PC-9 (cell line): ENCODE results near the gene KCNJ18. TPM values are rescaled to one million over a fixed set of nuclear protein-coding genes. Genes with fewer than 3 reads are reported as not detected.
"Not testable (repeated sequence)": the region's sequence is repeated elsewhere in the genome, so short reads cannot be mapped to it uniquely, and the experiment has no call there.

Experiments used
- BruUV-seq: library from RNA; stranded (reverse); fragments of 400-500 nt; replicated peaks from 2 replicates; lab custom pipeline; 2021; lab: Mats Ljungman, UMichigan
- CTCF ChIA-PET: fragments of 300-600 bp; sonication (Branson Sonifier 250); formaldehyde crosslinking; loops from one replicate; lab custom pipeline; 2022; ENCODE audit warnings: antibody characterized with exemption; lab: Charles Lee
- POLR2A ChIA-PET: fragments of 300-600 bp; sonication (Branson Sonifier 250); formaldehyde crosslinking; loops from one replicate; lab custom pipeline; 2022; ENCODE audit warnings: antibody characterized with exemption; ENCODE audit not compliant: unreplicated experiment; lab: Charles Lee
- DNase-seq, 2 experiments: peaks; one replicate each; pipeline versions ENCODE4 v3.0.0 to v3.0.0-alpha.2; 2015 to 2022; ENCODE audit warnings: mixed read lengths in 1 of 2
- H2AFZ ChIP-seq: fragments of 200-600 bp; sonication (generic); 2 replicates; pipeline ENCODE4 v1.8.1; 2017; ENCODE audit warnings: antibody characterized with exemption
- H3F3A ChIP-seq: fragments of 200-600 bp; sonication (generic); 2 replicates; pipeline ENCODE4 v1.8.1; 2017; ENCODE audit warnings: antibody characterized with exemption, mild to moderate bottlenecking, low read depth; ENCODE audit not compliant: insufficient read depth
- H3K27ac ChIP-seq: fragments of 200-600 bp; sonication (generic); 2 replicates; pipeline ENCODE4 v1.6.1; 2016; ENCODE audit warnings: mixed run types
- H3K27me3 ChIP-seq: fragments of 200-600 bp; sonication (generic); 2 replicates; pipeline ENCODE4 v1.6.1; 2016; ENCODE audit warnings: low read depth, mixed run types; ENCODE audit not compliant: insufficient read depth
- H3K36me3 ChIP-seq: fragments of 200-600 bp; sonication (generic); 2 replicates; pipeline ENCODE4 v1.6.1; 2016; ENCODE audit warnings: low read depth, mixed run types
- H3K4me1 ChIP-seq: fragments of 200-600 bp; sonication (generic); replicated peaks from 2 replicates; pipeline ENCODE4 v1.6.1; 2016; ENCODE audit warnings: mixed run types; ENCODE audit not compliant: insufficient read depth
- H3K4me2 ChIP-seq: fragments of 200-600 bp; sonication (generic); 2 replicates; pipeline ENCODE4 v1.6.1; 2017; ENCODE audit warnings: mixed run types
- H3K4me3 ChIP-seq: fragments of 200-600 bp; sonication (generic); 2 replicates; pipeline ENCODE4 v1.6.1; 2016; ENCODE audit warnings: mixed run types
- H3K79me2 ChIP-seq: fragments of 200-600 bp; sonication (generic); 2 replicates; pipeline ENCODE4 v1.6.1; 2017; ENCODE audit warnings: low read depth, mixed run types
- H3K9me2 ChIP-seq: fragments of 200-600 bp; sonication (generic); 2 replicates; pipeline ENCODE4 v1.8.1; 2017; ENCODE audit warnings: mild to moderate bottlenecking; ENCODE audit not compliant: insufficient read depth
- H3K9me3 ChIP-seq: fragments of 200-600 bp; sonication (generic); 2 replicates; pipeline ENCODE4 v1.8.1; 2016; ENCODE audit warnings: low read depth; ENCODE audit not compliant: insufficient read depth
- H4K20me1 ChIP-seq: fragments of 200-600 bp; sonication (generic); 2 replicates; pipeline ENCODE4 v1.8.1; 2017; ENCODE audit not compliant: insufficient read depth
- EZH2 ChIP-seq: fragments of 200-600 bp; sonication (generic); IDR thresholded peaks from 2 replicates; pipeline ENCODE4 v1.8.0; 2017; ENCODE audit warnings: antibody characterized with exemption, low read depth
- intact Hi-C: fragments of 100-400 bp; cut with micrococcal nuclease; formaldehyde crosslinking; loops from one replicate; pipeline ENCODE4 v1.10.0; 2022; ENCODE audit not compliant: unreplicated experiment
- total RNA-seq: library from RNA; stranded (reverse); gene quantifications from 2 replicates; pipeline ENCODE4 v1.2.3, GENCODE V29; 2021

KCNJ18 gene
- total RNA-seq, 1 experiment from 2014 or later: not detected

DNA sequence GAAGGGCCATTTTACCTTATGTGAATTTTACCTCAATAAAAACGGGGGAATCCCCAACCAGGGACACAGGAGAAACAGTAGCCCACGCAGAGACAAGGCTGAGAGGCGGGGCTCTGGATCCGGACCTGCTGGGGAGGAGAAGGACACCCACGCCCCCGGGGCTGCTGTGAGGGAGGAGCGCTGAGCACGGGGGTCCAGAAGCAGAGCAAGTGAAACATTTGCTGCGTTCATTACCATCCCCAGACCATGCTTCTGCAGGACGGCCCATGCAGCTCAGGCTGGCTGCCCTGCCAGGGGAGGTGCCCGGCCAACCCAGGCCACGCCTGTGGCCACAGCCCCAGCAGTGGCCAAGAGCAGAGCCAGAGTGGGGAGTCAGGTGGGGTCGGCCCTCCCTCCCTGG is 50.0 kb downstream of the KCNJ18 start:
- H3K9me2 ChIP-seq: no peaks in the 10 kb centered on the region
- no peaks in the 10 kb centered on the region for H3K9me3 ChIP-seq
- no peaks in the 10 kb centered on the region for H3K79me2 ChIP-seq
- intact Hi-C loops: no loop called here
- no peak overlapping the region for H2AFZ ChIP-seq
- H3K27me3 ChIP-seq: no peaks in the 10 kb centered on the region
- H3K27ac ChIP-seq: no peak overlapping the region
- no peaks in the 10 kb centered on the region for H3F3A ChIP-seq
- no peak for TF ChIP-seq EZH2
- ChIA-PET POLR2A (no interaction called here), CTCF (no interaction called here)
- H3K36me3 ChIP-seq: no peaks in the 10 kb centered on the region
- H3K4me2 ChIP-seq: no peak overlapping the region
- H3K4me1 ChIP-seq: no peaks in the 10 kb centered on the region
- BruUV-seq: no TSS peak
- H4K20me1 ChIP-seq: no peaks in the 10 kb centered on the region
- no peak for DNase-seq
- H3K4me3 ChIP-seq: no peak overlapping the region

DNA sequence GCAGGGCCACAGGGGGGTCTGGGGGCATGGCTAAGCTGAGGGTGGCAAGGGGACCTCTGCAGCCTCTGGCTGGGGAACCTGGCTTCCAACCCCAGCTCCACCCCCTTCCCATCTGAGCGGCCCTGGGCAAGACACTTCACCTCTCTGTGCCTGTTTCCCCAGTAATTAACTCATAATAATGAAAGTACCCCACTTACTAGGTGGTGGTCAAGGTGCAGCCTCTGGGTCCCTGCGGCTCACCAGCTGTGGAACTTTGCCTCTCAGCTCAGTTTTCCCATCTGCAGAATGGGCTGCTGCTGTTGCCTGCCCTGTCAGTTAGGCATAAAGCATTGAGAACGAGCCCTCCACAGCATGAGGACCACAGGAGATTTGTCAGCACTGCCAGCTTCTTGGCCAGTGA is 51.8 kb downstream of the KCNJ18 start:
- H3K4me2 ChIP-seq, BruUV-seq, intact Hi-C loops, H3K9me2 ChIP-seq, H3K27me3 ChIP-seq, H3K27ac ChIP-seq, CTCF ChIA-PET, H3K9me3 ChIP-seq, H3K4me1 ChIP-seq, DNase-seq, H3F3A ChIP-seq, H3K4me3 ChIP-seq, H3K79me2 ChIP-seq, H4K20me1 ChIP-seq, POLR2A ChIA-PET, H3K36me3 ChIP-seq, H2AFZ ChIP-seq: not testable (repeated sequence)

DNA sequence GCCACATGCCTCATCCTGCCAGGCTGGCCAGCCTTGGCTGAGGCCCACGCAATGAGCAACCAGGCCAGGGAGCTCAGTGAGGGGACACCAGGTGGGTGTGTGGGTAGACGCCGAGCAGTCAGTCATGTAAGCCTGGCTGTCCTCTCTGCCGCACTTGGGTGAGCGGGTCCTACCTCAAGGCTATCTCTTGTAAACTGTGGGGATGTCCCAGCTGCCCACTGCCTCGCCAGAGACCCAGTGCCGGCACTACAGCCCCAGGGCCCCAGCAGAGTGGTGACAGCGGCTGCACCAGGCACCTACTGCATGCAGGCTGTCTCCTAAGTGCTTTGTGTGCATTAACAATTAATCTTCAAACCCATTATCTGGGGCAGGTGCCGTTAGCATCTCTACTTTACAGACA is 52.3 kb downstream of the KCNJ18 start:
- intact Hi-C loops: not testable (repeated sequence)

DNA sequence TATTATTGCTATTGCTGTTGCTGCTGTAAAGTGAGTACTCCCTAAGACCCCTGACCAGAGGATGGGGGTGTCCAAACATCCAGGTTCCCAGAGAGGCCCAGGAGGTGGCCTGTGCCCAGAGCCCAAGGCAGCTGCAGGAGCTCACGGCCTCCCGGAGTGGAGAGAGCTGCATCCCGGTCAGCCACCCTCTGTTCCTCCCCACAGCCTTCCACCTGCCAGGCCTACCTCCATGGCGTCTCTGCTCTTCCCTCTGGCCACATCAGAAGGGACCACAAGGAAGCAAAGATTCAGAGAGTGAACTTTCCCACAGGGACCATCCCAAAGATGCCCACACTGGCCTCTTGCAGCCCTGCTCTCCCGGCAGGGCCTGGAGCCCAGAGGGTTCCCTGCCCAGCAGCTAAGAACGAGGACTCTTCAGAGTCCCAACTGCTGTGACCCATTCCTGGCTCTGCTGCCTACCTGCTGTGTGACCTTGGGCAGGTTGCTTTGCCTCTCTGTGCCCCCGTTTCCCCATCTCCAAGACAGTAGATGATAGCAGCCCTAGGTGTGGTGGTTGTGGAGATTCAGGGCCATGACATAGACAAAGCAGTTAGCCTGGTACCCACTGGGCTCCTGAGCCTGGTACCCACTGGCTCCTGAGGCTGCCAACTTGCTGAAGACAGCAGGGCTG is 53.2 kb downstream of the KCNJ18 start:
- H3K79me2 ChIP-seq, POLR2A ChIA-PET, DNase-seq, CTCF ChIA-PET, BruUV-seq, H3K9me3 ChIP-seq, H3K27me3 ChIP-seq, H3K4me1 ChIP-seq, H3K4me3 ChIP-seq, H4K20me1 ChIP-seq, H2AFZ ChIP-seq, H3F3A ChIP-seq, H3K27ac ChIP-seq, H3K4me2 ChIP-seq, H3K36me3 ChIP-seq, intact Hi-C loops, H3K9me2 ChIP-seq: not testable (repeated sequence)

More for the DNA sequence above, 52.3 kb downstream of the KCNJ18 start:
- POLR2A ChIA-PET, DNase-seq, H3K27me3 ChIP-seq, BruUV-seq, H3K4me2 ChIP-seq, H4K20me1 ChIP-seq, H3K4me1 ChIP-seq, H3K27ac ChIP-seq, H3K9me2 ChIP-seq, H3K79me2 ChIP-seq, H2AFZ ChIP-seq, H3K9me3 ChIP-seq, H3F3A ChIP-seq, CTCF ChIA-PET, H3K36me3 ChIP-seq, H3K4me3 ChIP-seq: not testable (repeated sequence)

DNA sequence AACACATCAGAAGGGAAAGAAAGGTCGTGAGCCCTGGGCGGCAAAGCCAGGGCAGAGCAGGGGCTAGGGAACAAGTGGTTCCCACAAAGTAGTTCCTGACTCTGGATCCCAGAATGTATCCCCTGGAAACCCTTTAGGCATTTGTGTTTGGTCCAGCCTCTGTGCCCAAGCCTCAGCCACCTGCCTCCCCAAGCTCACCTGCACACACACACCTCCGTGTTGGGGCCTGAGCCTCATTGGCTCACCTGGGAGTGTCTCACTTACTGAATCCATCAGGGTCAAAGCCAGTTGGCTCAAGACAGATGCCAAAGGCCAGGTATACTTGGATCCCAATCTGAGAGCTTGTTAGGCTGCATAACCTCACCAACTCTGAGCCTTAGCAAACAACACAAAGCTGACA is 54.1 kb downstream of the KCNJ18 start:
- H3K4me2 ChIP-seq, CTCF ChIA-PET, H3K9me3 ChIP-seq, H3K4me3 ChIP-seq, H3K9me2 ChIP-seq, H3K4me1 ChIP-seq, DNase-seq, H3K27ac ChIP-seq, BruUV-seq, H4K20me1 ChIP-seq, H3K79me2 ChIP-seq, H3F3A ChIP-seq, H2AFZ ChIP-seq, POLR2A ChIA-PET, H3K27me3 ChIP-seq, intact Hi-C loops, H3K36me3 ChIP-seq: not testable (repeated sequence)

DNA sequence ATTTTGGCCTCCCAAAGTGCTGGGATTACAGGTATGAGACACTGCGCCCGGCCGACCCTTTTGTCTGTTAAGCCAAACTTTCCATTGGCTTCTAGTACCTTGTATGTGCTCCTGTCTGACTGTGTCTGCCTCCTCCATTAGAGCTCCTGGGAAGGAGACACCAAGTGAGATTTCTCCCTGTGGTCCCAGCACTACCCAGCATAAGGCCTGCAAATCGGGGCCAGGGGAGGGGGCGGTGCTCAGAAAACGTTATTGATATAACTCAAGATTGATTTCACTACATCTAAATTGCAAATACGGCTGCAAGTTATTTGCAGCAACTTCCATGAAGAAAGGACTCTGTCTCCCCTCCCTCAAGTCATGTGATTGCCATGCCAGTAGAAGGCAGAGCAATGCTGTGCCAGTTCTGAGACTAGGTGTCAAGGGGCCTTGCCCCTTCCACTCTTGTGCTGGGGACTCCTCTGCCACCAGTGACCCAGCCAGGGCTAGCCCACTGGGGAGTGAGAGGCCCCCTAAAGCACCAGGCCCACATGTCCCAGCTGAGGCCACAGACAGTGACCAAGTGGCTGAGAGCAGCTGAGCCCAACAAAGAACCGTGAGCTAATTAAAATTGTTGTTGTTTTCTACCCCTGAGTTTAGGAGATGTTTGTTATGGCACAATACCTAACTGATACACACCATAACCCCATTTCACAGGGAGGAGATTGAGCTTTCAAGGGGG is 55.0 kb downstream of the KCNJ18 start:
- H3F3A ChIP-seq, H3K4me1 ChIP-seq, H3K4me2 ChIP-seq, H4K20me1 ChIP-seq, H3K4me3 ChIP-seq, H3K27me3 ChIP-seq, intact Hi-C loops, H2AFZ ChIP-seq, H3K79me2 ChIP-seq, H3K9me3 ChIP-seq, POLR2A ChIA-PET, BruUV-seq, H3K9me2 ChIP-seq, CTCF ChIA-PET, DNase-seq, H3K36me3 ChIP-seq, H3K27ac ChIP-seq: not testable (repeated sequence)

DNA sequence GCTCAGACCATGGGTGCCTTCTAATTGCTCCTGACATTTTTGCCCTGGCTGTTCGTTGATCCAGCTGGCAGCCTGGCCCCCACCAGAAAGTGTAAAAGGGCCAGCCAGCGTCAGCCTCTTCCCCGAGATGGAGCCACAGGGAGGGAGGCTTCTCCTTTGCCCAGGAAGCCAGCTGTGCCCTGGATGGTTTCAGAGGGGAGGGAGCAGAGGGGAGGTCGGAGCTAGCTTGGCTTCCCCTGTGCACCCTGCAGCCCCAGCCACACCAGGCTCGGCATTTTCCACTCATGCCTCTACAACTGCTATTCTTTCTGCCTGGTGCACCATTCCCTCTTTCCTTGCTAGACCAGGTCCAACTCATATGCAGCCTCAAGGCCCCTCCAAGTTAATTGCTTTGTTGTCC is 56.4 kb downstream of the KCNJ18 start:
- BruUV-seq, CTCF ChIA-PET, H3K9me3 ChIP-seq: not testable (repeated sequence)

More for the DNA sequence above, 56.4 kb downstream of the KCNJ18 start:
- intact Hi-C loops, H3K4me3 ChIP-seq, H3K9me2 ChIP-seq, H2AFZ ChIP-seq, H3K27ac ChIP-seq, H3K4me2 ChIP-seq, H3K79me2 ChIP-seq, POLR2A ChIA-PET, H3K4me1 ChIP-seq, H4K20me1 ChIP-seq, H3K36me3 ChIP-seq, DNase-seq, H3K27me3 ChIP-seq, H3F3A ChIP-seq: not testable (repeated sequence)
